GM12878 (cell line): ENCODE data around the gene RERE. TPM values are rescaled to one million over a fixed set of nuclear protein-coding genes. Genes with fewer than 3 reads are reported as not detected.

Experiments used
- IKZF1 ChIP-seq: fragments of 450-650 bp; conservative IDR thresholded peaks from 2 replicates; pipeline ENCODE4 v1.6.1; 2017; ENCODE audit warnings: antibody characterized with exemption, mild to moderate bottlenecking
- NRF1 ChIP-seq: conservative IDR thresholded peaks from 2 replicates; pipeline ENCODE4 v1.6.1; 2011; ENCODE audit warnings: mild to moderate bottlenecking, low read depth, low read length, improper control_type of control experiment
- PRDM15 ChIP-seq: fragments of 450-650 bp; formaldehyde crosslinking; IDR thresholded peaks from 2 replicates; pipeline ENCODE4 v1.4.0; 2020; ENCODE audit warnings: mild to moderate bottlenecking, moderate library complexity
- SMC3 ChIP-seq: IDR thresholded peaks from 2 replicates; pipeline ENCODE4 v1.6.1; 2011; ENCODE audit warnings: low read length, improper control_type of control experiment, borderline replicate concordance
- SPI1 ChIP-seq: IDR thresholded peaks from 2 replicates; pipeline ENCODE4 v1.6.1; 2011; ENCODE audit warnings: low read depth, mild to moderate bottlenecking, low read length, moderate library complexity, borderline replicate concordance; ENCODE audit not compliant: insufficient read depth
- SUPT20H ChIP-seq: IDR thresholded peaks from 2 replicates; pipeline ENCODE4 v1.6.1; 2011; ENCODE audit warnings: low read depth, mild to moderate bottlenecking, low read length, moderate library complexity, borderline replicate concordance; ENCODE audit not compliant: control insufficient read depth
- WRNIP1 ChIP-seq: IDR thresholded peaks from 2 replicates; pipeline ENCODE4 v1.6.1; 2011; ENCODE audit warnings: low read depth, low read length, improper control_type of control experiment, borderline replicate concordance
- ZBTB33 ChIP-seq: fragments of 450-650 bp; IDR thresholded peaks from 2 replicates; pipeline ENCODE4 v1.6.1; 2017; ENCODE audit warnings: mild to moderate bottlenecking
- ZBTB40 ChIP-seq: fragments of 450-650 bp; IDR thresholded peaks from 2 replicates; pipeline ENCODE4 v1.6.1; 2016; ENCODE audit warnings: mild to moderate bottlenecking, moderate library complexity, borderline replicate concordance
- ZNF207 ChIP-seq: fragments of 450-650 bp; IDR thresholded peaks from 2 replicates; pipeline ENCODE4 v1.6.1; 2014; ENCODE audit warnings: antibody characterized with exemption, mild to moderate bottlenecking, borderline replicate concordance
- polyA plus RNA-seq, 11 experiments: library from polyadenylated mRNA; depleted of rRNA in 4 of 11; unstranded in 6 of 11; stranded (reverse) in 5 of 11; fragments of >200 nt; fragmentation: Nextera tagmentation in 4 of 11; fragmentation: Illumina TruSeq in 1 of 11; extraction: Ambion mirVana in 4 of 11; extraction: Trizol in 1 of 11; gene quantifications; 1 replicate in 1 of 11; 2 replicates in 10 of 11; pipeline versions ENCODE4 v1.2.1 to v1.2.3, GENCODE V29; 2011 to 2016; ENCODE audit warnings: inconsistent platforms in 2 of 11, missing spikeins in 2 of 11, low read depth in 1 of 11
- total RNA-seq, 4 experiments: library from RNA; depleted of rRNA in 3 of 4; stranded (reverse); fragments of >200 nt in 3 of 4; fragmentation: Illumina TruSeq in 1 of 4; extraction: Trizol in 1 of 4; gene quantifications; 2 replicates each; pipeline versions ENCODE4 v1.2.1 to v1.2.3, GENCODE V29; 2013 to 2021

Gene RERE
- total and polyA plus RNA-seq, 10 of the 15 experiments (the other 5 are each of a cell fraction or from before 2014, with no cell fraction given), result 5.2 to 60.5 (median 20.2) TPM

- TF ChIP-seq ZNF207 (no peak), SMC3 (no peak), ZBTB33 (no peak), ZBTB40 (no peak), NRF1 (no peak), SPI1 (no peak), PRDM15 (CRISPR knock-in tag) (no peak), WRNIP1 (no peak), IKZF1 (no peak), SUPT20H (no peak)
Observed at GRCh38 chr1:8456991-8457390, 360.4 kb downstream of the RERE start (continued).
